Measurements from ENCODE around the gene SRSF8.
"Not testable (repeated sequence)": the region's sequence is repeated elsewhere in the genome, so short reads cannot be mapped to it uniquely, and the experiment has no call there.

SRSF8 gene

GRCh38 chr11:95104856-95105255 is 38.1 kb downstream of the SRSF8 start:
- H3K4me3 ChIP-seq (ENCODE audit: low read depth, low read length) = no peak overlapping the region
- TF ChIP-seq, protein P1, sequence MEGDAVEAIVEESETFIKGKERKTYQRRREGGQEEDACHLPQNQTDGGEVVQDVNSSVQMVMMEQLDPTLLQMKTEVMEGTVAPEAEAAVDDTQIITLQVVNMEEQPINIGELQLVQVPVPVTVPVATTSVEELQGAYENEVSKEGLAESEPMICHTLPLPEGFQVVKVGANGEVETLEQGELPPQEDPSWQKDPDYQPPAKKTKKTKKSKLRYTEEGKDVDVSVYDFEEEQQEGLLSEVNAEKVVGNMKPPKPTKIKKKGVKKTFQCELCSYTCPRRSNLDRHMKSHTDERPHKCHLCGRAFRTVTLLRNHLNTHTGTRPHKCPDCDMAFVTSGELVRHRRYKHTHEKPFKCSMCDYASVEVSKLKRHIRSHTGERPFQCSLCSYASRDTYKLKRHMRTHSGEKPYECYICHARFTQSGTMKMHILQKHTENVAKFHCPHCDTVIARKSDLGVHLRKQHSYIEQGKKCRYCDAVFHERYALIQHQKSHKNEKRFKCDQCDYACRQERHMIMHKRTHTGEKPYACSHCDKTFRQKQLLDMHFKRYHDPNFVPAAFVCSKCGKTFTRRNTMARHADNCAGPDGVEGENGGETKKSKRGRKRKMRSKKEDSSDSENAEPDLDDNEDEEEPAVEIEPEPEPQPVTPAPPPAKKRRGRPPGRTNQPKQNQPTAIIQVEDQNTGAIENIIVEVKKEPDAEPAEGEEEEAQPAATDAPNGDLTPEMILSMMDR (IDR thresholded peaks at IDR 0.05; ENCODE audit: low read depth, low read length) = no peak

DNA sequence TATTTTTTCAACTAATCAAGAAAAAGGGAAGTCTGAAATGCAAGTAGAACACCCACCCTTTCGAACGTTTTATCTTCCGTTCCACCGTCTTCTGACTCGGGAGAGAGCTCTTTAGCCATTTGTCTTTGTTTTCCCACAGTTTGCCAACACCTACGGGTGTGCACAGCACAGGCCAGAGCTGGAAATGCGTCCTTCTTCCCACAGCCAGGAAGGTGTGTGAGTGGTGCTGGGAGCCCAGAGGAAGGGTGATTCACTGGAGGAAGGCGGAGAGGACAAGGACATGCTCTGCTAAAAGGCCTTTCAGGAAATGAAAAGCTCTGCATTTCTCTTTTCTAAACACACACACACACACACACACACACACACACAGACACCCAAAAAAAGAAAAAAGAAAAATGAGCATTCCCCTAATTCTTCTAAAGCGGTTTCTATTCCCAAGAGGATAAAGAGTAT is 41.5 kb downstream of the SRSF8 start:
- TF ChIP-seq, protein P1 (IDR thresholded peaks at IDR 0.05; ENCODE audit: low read depth, low read length) = no peak

DNA sequence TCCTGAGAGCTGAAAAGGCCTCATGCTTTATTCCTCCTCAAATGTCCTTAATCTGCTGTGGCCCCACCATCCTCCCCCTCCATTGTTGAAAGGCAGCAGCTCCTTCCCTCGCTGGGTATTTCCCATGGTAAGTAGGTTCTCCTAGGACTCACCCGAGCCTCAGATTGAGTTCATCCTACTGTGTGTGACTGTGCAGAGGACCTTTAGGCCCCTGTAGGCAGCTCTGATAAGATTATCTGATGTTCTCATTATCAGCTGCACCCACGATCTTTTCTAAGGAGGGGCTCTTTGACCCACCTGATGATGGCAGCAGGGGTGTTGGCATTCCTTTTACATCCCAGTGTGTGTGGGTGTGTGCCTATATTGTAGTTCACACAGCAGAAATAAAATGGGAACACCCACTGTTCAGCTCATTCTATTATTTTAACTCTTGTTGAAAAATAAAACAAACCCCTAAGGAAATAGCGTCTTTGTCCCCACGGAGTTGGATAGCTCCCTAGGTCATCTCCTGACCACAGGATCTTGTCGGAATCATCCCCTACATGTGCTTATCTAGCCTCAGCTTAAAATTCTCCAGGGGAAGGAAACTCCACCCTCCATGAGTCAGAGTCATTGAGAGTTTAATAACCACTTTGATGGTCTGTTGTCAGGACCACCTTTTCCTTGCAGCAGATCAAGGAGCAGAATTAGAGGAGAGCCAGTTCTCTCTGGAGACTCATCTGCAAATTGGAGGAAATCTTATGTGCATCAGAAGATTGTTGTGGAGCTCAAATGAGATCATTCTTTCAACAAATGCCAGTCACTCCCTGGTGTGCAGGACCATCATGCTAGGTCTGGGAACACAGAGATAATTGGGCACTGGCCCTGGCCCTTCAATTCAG is 42.2 kb downstream of the SRSF8 start:
- H3K4me3 ChIP-seq (ENCODE audit: low read depth, low read length) = no peak overlapping the region
- TF ChIP-seq, protein P1 (IDR thresholded peaks at IDR 0.05; ENCODE audit: low read depth, low read length) = no peak

More for the DNA sequence above, 41.5 kb downstream of the SRSF8 start:
- H3K4me3 ChIP-seq (ENCODE audit: low read depth, low read length) = no peak overlapping the region

GRCh38 chr11:95111471-95111870 is 44.8 kb downstream of the SRSF8 start:
- H3K4me3 ChIP-seq (ENCODE audit: low read depth, low read length) = not testable (repeated sequence)

- TF ChIP-seq, protein P1 (IDR thresholded peaks at IDR 0.05; ENCODE audit: low read depth, low read length) = no peak
- H3K4me3 ChIP-seq (ENCODE audit: low read depth, low read length) = no peak overlapping the region
These were observed 45.3 kb downstream of the SRSF8 start for GRCh38 chr11:95111923-95112540.

GRCh38 chr11:95115597-95115996 is 48.9 kb downstream of the SRSF8 start:
- H3K4me3 ChIP-seq (ENCODE audit: low read depth, low read length) = no peak overlapping the region
- TF ChIP-seq, protein P1 (IDR thresholded peaks at IDR 0.05; ENCODE audit: low read depth, low read length) = no peak

GRCh38 chr11:95119361-95120060 is 52.8 kb downstream of the SRSF8 start:
- TF ChIP-seq, protein P1 (IDR thresholded peaks at IDR 0.05; ENCODE audit: low read depth, low read length) = no peak

More at GRCh38 chr11:95119361-95120060, 52.8 kb downstream of the SRSF8 start:
- H3K4me3 ChIP-seq (ENCODE audit: low read depth, low read length) = no peak overlapping the region

Data from WI38 (cell line).